Endothelial cell of umbilical vein (primary cell): ENCODE results near the gene ABCA3.

Experiments
- EZH2 ChIP-seq: IDR thresholded peaks from 2 replicates; pipeline ENCODE4 v1.6.1; 2012; ENCODE audit warnings: borderline replicate concordance, low read depth, mild to moderate bottlenecking, moderate library complexity, low read length, inconsistent platforms; ENCODE audit not compliant: severe bottlenecking
- POLR2A ChIP-seq: IDR thresholded peaks from 2 replicates; pipeline ENCODE4 v1.6.1; 2012; ENCODE audit warnings: low read depth, mild to moderate bottlenecking, control low read depth, low read length
- POLR2AphosphoS5 ChIP-seq: IDR thresholded peaks from 2 replicates; pipeline ENCODE4 v1.6.1; 2012; ENCODE audit warnings: low read depth, mild to moderate bottlenecking, control low read depth, low read length, moderate library complexity; ENCODE audit not compliant: insufficient read depth
- TF ChIP-seq, protein P1 (sequence below), 2 donors: IDR thresholded peaks; 1 replicate in 1 of 2; 2 replicates in 1 of 2; pipeline ENCODE4 v1.5.1; 2011; ENCODE audit warnings: low read length in 2 of 2, mild to moderate bottlenecking in 2 of 2, moderate library complexity in 2 of 2, control low read depth in 1 of 2, inconsistent platforms in 1 of 2, low read depth in 1 of 2; ENCODE audit not compliant: insufficient read depth in 1 of 2; ENCODE audit errors: extremely low read depth in 1 of 2

DNA sequence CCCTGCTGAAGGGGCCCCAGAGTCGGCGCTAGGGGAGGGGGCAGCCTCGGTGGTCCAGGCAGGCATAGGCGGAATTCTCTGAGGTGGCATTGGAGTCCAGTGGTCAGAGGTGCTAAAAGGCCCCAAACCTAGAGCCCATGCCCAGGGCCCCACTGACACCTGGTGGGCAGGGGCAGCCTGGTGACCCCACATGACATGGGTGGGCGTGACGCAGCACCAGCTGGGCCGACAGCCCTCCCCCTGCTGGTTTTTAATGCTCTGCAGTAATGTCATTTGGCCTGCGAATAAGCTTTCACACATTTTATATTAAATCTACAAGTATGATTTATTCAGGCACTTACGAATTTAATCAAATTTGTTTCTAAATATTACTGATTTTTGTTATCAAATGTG is 70.5 kb downstream of the ABCA3 start:
- no peak for TF ChIP-seq POLR2A
- no peak for TF ChIP-seq POLR2AphosphoS5
- TF ChIP-seq, protein P1, sequence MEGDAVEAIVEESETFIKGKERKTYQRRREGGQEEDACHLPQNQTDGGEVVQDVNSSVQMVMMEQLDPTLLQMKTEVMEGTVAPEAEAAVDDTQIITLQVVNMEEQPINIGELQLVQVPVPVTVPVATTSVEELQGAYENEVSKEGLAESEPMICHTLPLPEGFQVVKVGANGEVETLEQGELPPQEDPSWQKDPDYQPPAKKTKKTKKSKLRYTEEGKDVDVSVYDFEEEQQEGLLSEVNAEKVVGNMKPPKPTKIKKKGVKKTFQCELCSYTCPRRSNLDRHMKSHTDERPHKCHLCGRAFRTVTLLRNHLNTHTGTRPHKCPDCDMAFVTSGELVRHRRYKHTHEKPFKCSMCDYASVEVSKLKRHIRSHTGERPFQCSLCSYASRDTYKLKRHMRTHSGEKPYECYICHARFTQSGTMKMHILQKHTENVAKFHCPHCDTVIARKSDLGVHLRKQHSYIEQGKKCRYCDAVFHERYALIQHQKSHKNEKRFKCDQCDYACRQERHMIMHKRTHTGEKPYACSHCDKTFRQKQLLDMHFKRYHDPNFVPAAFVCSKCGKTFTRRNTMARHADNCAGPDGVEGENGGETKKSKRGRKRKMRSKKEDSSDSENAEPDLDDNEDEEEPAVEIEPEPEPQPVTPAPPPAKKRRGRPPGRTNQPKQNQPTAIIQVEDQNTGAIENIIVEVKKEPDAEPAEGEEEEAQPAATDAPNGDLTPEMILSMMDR (IDR thresholded peaks at IDR 0.05; ENCODE audit: extremely low read depth in 1 of 2, insufficient read depth in 1 of 2, low read depth in 1 of 2, low read length in 2 of 2) = no peak
- TF ChIP-seq EZH2 = no peak
